B cell (primary cell): ENCODE results near the gene PPP1R9A. TPM values are rescaled to one million over a fixed set of nuclear protein-coding genes. Genes with fewer than 3 reads are reported as not detected.

Experiments
- ATAC-seq: fragments of 200-7000 bp; cut with Tn5 transposase; one replicate; pipeline ENCODE4 v1.10.0; 2021; ENCODE audit warnings: low read depth, mild to moderate bottlenecking, moderate number of reproducible peaks, moderate library complexity
- CTCF ChIA-PET: fragments of 350-600 bp; sonication (Branson Sonifier 250); formaldehyde crosslinking; loops from one replicate; lab custom pipeline; 2021; ENCODE audit warnings: antibody characterized with exemption, inconsistent platforms; lab: Charles Lee
- POLR2A ChIA-PET: fragments of 350-600 bp; sonication (Branson Sonifier 250); formaldehyde crosslinking; loops from one replicate; lab custom pipeline; 2021; ENCODE audit warnings: antibody characterized with exemption; lab: Charles Lee
- DNase-seq: peaks from one replicate; pipeline ENCODE4 v3.0.0; 2013
- H2AFZ ChIP-seq: 2 replicates; pipeline ENCODE4 v1.6.1; 2012; ENCODE audit warnings: mild to moderate bottlenecking, low read depth, low read length; ENCODE audit not compliant: insufficient read depth, poor library complexity, severe bottlenecking
- H3K27ac ChIP-seq, 2 donors: 1 replicate in 1 of 2; 2 replicates in 1 of 2; pipeline ENCODE4 v1.5.1; 2012 to 2013; ENCODE audit warnings: low read length in 2 of 2, mild to moderate bottlenecking in 2 of 2, moderate library complexity in 1 of 2
- H3K27me3 ChIP-seq, 4 experiments: fragments of 200-600 bp in 1 of 4; sonication (generic) in 1 of 4; replicated peaks in 1 of 4; 1 replicate in 2 of 4; 2 replicates in 2 of 4; pipeline versions ENCODE4 v1.6.1 to v1.7.0; 2013 to 2016; ENCODE audit warnings: low read length in 3 of 4, mild to moderate bottlenecking in 2 of 4, mixed read lengths in 1 of 4, moderate library complexity in 1 of 4; ENCODE audit not compliant: insufficient read depth in 4 of 4, control insufficient read depth in 3 of 4; ENCODE audit errors: control extremely low read depth in 1 of 4
- H3K36me3 ChIP-seq, 2 experiments: replicated peaks in 1 of 2; 1 replicate in 1 of 2; 2 replicates in 1 of 2; pipeline versions ENCODE4 v1.6.1 to v1.7.1; 2013; ENCODE audit warnings: low read length in 1 of 2; ENCODE audit not compliant: insufficient read depth in 2 of 2, control insufficient read depth in 1 of 2; ENCODE audit errors: control extremely low read depth in 1 of 2, extremely low read depth in 1 of 2
- H3K4me1 ChIP-seq, 2 donors: fragments of 200-600 bp in 1 of 2; sonication (generic) in 1 of 2; 1 replicate in 1 of 2; 2 replicates in 1 of 2; pipeline versions ENCODE4 v1.5.1 to v1.6.1; 2013 to 2017; ENCODE audit warnings: low read length in 2 of 2; ENCODE audit not compliant: control insufficient read depth in 2 of 2, insufficient read depth in 2 of 2
- H3K4me2 ChIP-seq: replicated peaks from 2 replicates; pipeline ENCODE3; 2012; ENCODE audit warnings: mild to moderate bottlenecking, low read depth, low read length; ENCODE audit not compliant: poor library complexity, severe bottlenecking
- H3K4me3 ChIP-seq, 5 experiments: fragments of 200-600 bp in 1 of 5; sonication (generic) in 1 of 5; 1 replicate in 3 of 5; 2 replicates in 2 of 5; pipeline versions ENCODE4 v1.5.1 to v1.7.0; 2011 to 2016; ENCODE audit warnings: low read length in 4 of 5, mild to moderate bottlenecking in 4 of 5, low read depth in 2 of 5, control low read depth in 1 of 5, moderate library complexity in 1 of 5; ENCODE audit not compliant: insufficient read depth in 1 of 5; ENCODE audit errors: control extremely low read depth in 1 of 5, extremely low read depth in 1 of 5
- H3K79me2 ChIP-seq: fragments of 200-600 bp; sonication (generic); one replicate; pipeline ENCODE4 v1.6.0; 2016; ENCODE audit warnings: low read length; ENCODE audit not compliant: control insufficient read depth, insufficient read depth
- H3K9ac ChIP-seq: fragments of 200-600 bp; sonication (generic); 2 replicates; pipeline ENCODE4 v1.6.1; 2017; ENCODE audit warnings: mild to moderate bottlenecking, low read length, moderate library complexity
- H3K9me3 ChIP-seq, 3 donors: one replicate each; pipeline versions ENCODE4 v1.6.1 to v1.7.1; 2013; ENCODE audit warnings: low read length in 2 of 3; ENCODE audit not compliant: control insufficient read depth in 2 of 3, insufficient read depth in 1 of 3; ENCODE audit errors: control extremely low read depth in 1 of 3
- H4K20me1 ChIP-seq: 2 replicates; pipeline ENCODE4 v1.6.0; 2012; ENCODE audit warnings: mild to moderate bottlenecking, low read length; ENCODE audit not compliant: insufficient read depth, control insufficient read depth, poor library complexity, severe bottlenecking
- H3K27ac Mint-ChIP-seq: one replicate; pipeline ENCODE4 v1.8.0; 2021; ENCODE audit warnings: mixed read lengths
- H3K27me3 Mint-ChIP-seq: one replicate; pipeline ENCODE4 v1.8.0; 2021; ENCODE audit warnings: mixed read lengths
- H3K4me1 Mint-ChIP-seq: one replicate; pipeline ENCODE4 v1.8.0; 2021; ENCODE audit warnings: mixed read lengths
- H3K4me3 Mint-ChIP-seq: one replicate; pipeline ENCODE4 v1.8.0; 2021; ENCODE audit warnings: mixed read lengths
- H3K9me3 Mint-ChIP-seq: one replicate; pipeline ENCODE4 v1.8.0; 2022; ENCODE audit warnings: mixed read lengths; ENCODE audit not compliant: insufficient read depth
- CTCF ChIP-seq: fragments of 200-600 bp; IDR thresholded peaks from one replicate; pipeline ENCODE4 v1.8.0; 2022; ENCODE audit warnings: antibody characterized with exemption, mild to moderate bottlenecking
- EZH2 ChIP-seq: IDR thresholded peaks from 2 replicates; pipeline ENCODE4 v1.6.1; 2012; ENCODE audit warnings: borderline replicate concordance, low read depth, mild to moderate bottlenecking, moderate library complexity, low read length; ENCODE audit not compliant: insufficient read depth, poor library complexity, severe bottlenecking
- WGBS: methylation state at CpG from one replicate; pipeline ENCODE4 v1.1.5; 2013; ENCODE audit warnings: missing lambda C conversion rate; ENCODE audit not compliant: insufficient coverage; 5-methylcytosine and 5-hydroxymethylcytosine counted together
- intact Hi-C: fragments of 100-400 bp; cut with micrococcal nuclease; formaldehyde crosslinking; loops from one replicate; pipeline ENCODE4 v1.10.0; 2022
- polyA plus RNA-seq: library from polyadenylated mRNA; depleted of rRNA; stranded (reverse); fragments of >200 nt; gene quantifications from 2 replicates; pipeline ENCODE4 v1.2.3, GENCODE V29; 2012
- total RNA-seq, 2 donors: library from RNA; stranded (reverse); fragments of 120-200 nt in 1 of 2; gene quantifications; 1 replicate in 1 of 2; 2 replicates in 1 of 2; pipeline versions ENCODE4 v1.2.3 to v1.2.4, GENCODE V29; 2013 to 2022

PPP1R9A gene
- total and polyA plus RNA-seq, 2 donors (not counting 1 experiment from before 2014, with no cell fraction given) = 1.1 to 4.8 TPM

GRCh38 chr7:95251966-95252365 lies 344.6 kb downstream of the PPP1R9A start:
- H3K36me3 ChIP-seq = no peaks in the 10 kb centered on the region
- no peaks in the 10 kb centered on the region for H3K4me1 Mint-ChIP-seq
- H3K9ac ChIP-seq = no peak overlapping the region
- WGBS = no CpG with 5 or more reads among the region's 1 CpG
- no peaks in the 10 kb centered on the region for H3K79me2 ChIP-seq
- intact Hi-C loops = no loop called here
- no peaks in the 10 kb centered on the region for H3K9me3 Mint-ChIP-seq
- H3K4me1 ChIP-seq = no peaks in the 10 kb centered on the region
- no peaks in the 10 kb centered on the region for H3K27me3 Mint-ChIP-seq
- no peak overlapping the region for H3K27ac ChIP-seq
- no peak overlapping the region for H3K4me2 ChIP-seq
- H3K27ac Mint-ChIP-seq = no peak overlapping the region
- H3K4me3 Mint-ChIP-seq = no peak overlapping the region
- H3K27me3 ChIP-seq = no peaks in the 10 kb centered on the region
- ChIA-PET CTCF (interaction anchor here (0.6 to 1.1 kb wide), 2 partner anchors 15 to 225 kb away, joined by 3 to 5 read pairs; no protein-coding TSS in a partner anchor), POLR2A (no interaction called here)
- no peaks in the 10 kb centered on the region for H4K20me1 ChIP-seq
- ATAC-seq = no peak
- no peaks in the 10 kb centered on the region for H3K9me3 ChIP-seq
- TF ChIP-seq EZH2 (no peak), CTCF (no peak)
- no peak for DNase-seq
- H2AFZ ChIP-seq = no peak overlapping the region
- H3K4me3 ChIP-seq = no peak overlapping the region

- Histone ChIP-seq H3K4me1 (no peaks in the 10 kb centered on the region), H4K20me1 (no peaks in the 10 kb centered on the region), H3K4me2 (no peak overlapping the region), H3K36me3 (no peaks in the 10 kb centered on the region), H3K79me2 (no peaks in the 10 kb centered on the region), H3K4me3 (no peak overlapping the region), H3K27me3 (no peaks in the 10 kb centered on the region), H3K9ac (no peak overlapping the region), H3K9me3 (no peaks in the 10 kb centered on the region), H3K27ac (no peak overlapping the region), H2AFZ (no peak overlapping the region)
- H3K4me3 Mint-ChIP-seq = no peak overlapping the region
- CTCF ChIA-PET = no interaction called here
- H3K4me1 Mint-ChIP-seq = no peaks in the 10 kb centered on the region
- H3K27me3 Mint-ChIP-seq = no peaks in the 10 kb centered on the region
- TF ChIP-seq CTCF (no peak), EZH2 (no peak)
- DNase-seq (no peak), ATAC-seq (no peak)
- no peak overlapping the region for H3K27ac Mint-ChIP-seq
- H3K9me3 Mint-ChIP-seq = no peaks in the 10 kb centered on the region
- intact Hi-C loops = no loop called here
- POLR2A ChIA-PET = no interaction called here
- 86% methylated on average over 1 of the region's 1 CpG for WGBS
These were observed 346.6 kb downstream of the PPP1R9A start for GRCh38 chr7:95253986-95254385.
